GM12878 (cell line): Measurements from ENCODE around the gene TTC4. TPM values are rescaled to one million over a fixed set of nuclear protein-coding genes. Genes with fewer than 3 reads are reported as not detected.

Experiments used
- CBX3 ChIP-seq: fragments of 200-600 bp; sonication (generic); IDR thresholded peaks from 2 replicates; pipeline ENCODE4 v1.6.1; 2016; ENCODE audit warnings: low read depth, borderline replicate concordance
- EGR1 ChIP-seq, 2 experiments: IDR thresholded peaks; 1 replicate in 1 of 2; 2 replicates in 1 of 2; pipeline ENCODE4 v1.6.1; 2011 to 2012; ENCODE audit warnings: low read depth in 2 of 2, low read length in 2 of 2, borderline replicate concordance in 1 of 2, mild to moderate bottlenecking in 1 of 2, moderate library complexity in 1 of 2
- ESRRA ChIP-seq: IDR thresholded peaks from 2 replicates; pipeline ENCODE4 v1.6.1; 2012; ENCODE audit warnings: mild to moderate bottlenecking, low read length, improper control_type of control experiment
- HDGF ChIP-seq: fragments of 450-650 bp; IDR thresholded peaks from 2 replicates; pipeline ENCODE4 v1.6.1; 2016; ENCODE audit warnings: antibody characterized with exemption
- JUND ChIP-seq: IDR thresholded peaks from 2 replicates; pipeline ENCODE4 v1.6.1; 2012; ENCODE audit warnings: low read depth, mild to moderate bottlenecking, low read length, improper control_type of control experiment, moderate library complexity
- MYC ChIP-seq: IDR thresholded peaks from 2 replicates; pipeline ENCODE4 v1.6.1; 2011; ENCODE audit warnings: mild to moderate bottlenecking, low read length, moderate library complexity, inconsistent platforms; ENCODE audit not compliant: insufficient read depth, insufficient replicate concordance, insufficient read length, severe bottlenecking
- NFYA ChIP-seq: IDR thresholded peaks from 2 replicates; pipeline ENCODE4 v1.6.1; 2011; ENCODE audit warnings: low read depth, mild to moderate bottlenecking, low read length, improper control_type of control experiment, borderline replicate concordance
- NR2F1 ChIP-seq: fragments of 450-650 bp; conservative IDR thresholded peaks from 2 replicates; pipeline ENCODE4 v1.6.1; 2017; ENCODE audit warnings: mild to moderate bottlenecking
- SRF ChIP-seq, 2 experiments: IDR thresholded peaks; 2 replicates each; pipeline ENCODE4 v1.6.1; 2011; ENCODE audit warnings: low read depth in 2 of 2, low read length in 2 of 2, mild to moderate bottlenecking in 1 of 2, moderate library complexity in 1 of 2
- polyA plus RNA-seq, 11 experiments: library from polyadenylated mRNA; depleted of rRNA in 4 of 11; unstranded in 6 of 11; stranded (reverse) in 5 of 11; fragments of >200 nt; fragmentation: Nextera tagmentation in 4 of 11; fragmentation: Illumina TruSeq in 1 of 11; extraction: Ambion mirVana in 4 of 11; extraction: Trizol in 1 of 11; gene quantifications; 1 replicate in 1 of 11; 2 replicates in 10 of 11; pipeline versions ENCODE4 v1.2.1 to v1.2.3, GENCODE V29; 2011 to 2016; ENCODE audit warnings: inconsistent platforms in 2 of 11, missing spikeins in 2 of 11, low read depth in 1 of 11
- total RNA-seq, 4 experiments: library from RNA; depleted of rRNA in 3 of 4; stranded (reverse); fragments of >200 nt in 3 of 4; fragmentation: Illumina TruSeq in 1 of 4; extraction: Trizol in 1 of 4; gene quantifications; 2 replicates each; pipeline versions ENCODE4 v1.2.1 to v1.2.3, GENCODE V29; 2013 to 2021
- TF ChIP-seq, protein P1 (sequence below): IDR thresholded peaks from 2 replicates; pipeline ENCODE4 v1.6.1; 2012; ENCODE audit warnings: improper control_type of control experiment, low read depth, low read length; ENCODE audit not compliant: insufficient replicate concordance

TTC4 gene
- total and polyA plus RNA-seq, 10 of the 15 experiments (the other 5 are each of a cell fraction or from before 2014, with no cell fraction given) = 23.4 to 50.5 (median 36.0) TPM

DNA sequence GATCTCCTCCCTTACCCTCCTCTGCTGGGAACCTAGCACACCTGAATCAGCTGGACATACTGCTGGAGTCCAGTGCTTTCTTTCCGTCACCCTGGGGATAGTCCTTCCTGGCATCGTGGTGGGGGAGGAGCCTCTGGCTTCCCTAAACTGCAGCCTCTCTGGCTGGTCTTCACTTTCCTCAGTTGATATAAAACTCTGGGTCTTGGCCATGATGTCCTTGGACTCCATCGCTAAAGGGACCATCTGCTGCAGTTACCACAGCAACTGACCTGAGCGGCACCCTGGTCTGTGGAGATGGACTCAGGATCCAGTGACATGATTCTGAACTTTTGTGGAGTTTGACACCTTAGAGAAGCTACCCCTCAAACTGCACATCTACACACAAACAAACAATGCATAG is 25.9 kb downstream of the TTC4 start (continued):
- TF ChIP-seq, protein P1, sequence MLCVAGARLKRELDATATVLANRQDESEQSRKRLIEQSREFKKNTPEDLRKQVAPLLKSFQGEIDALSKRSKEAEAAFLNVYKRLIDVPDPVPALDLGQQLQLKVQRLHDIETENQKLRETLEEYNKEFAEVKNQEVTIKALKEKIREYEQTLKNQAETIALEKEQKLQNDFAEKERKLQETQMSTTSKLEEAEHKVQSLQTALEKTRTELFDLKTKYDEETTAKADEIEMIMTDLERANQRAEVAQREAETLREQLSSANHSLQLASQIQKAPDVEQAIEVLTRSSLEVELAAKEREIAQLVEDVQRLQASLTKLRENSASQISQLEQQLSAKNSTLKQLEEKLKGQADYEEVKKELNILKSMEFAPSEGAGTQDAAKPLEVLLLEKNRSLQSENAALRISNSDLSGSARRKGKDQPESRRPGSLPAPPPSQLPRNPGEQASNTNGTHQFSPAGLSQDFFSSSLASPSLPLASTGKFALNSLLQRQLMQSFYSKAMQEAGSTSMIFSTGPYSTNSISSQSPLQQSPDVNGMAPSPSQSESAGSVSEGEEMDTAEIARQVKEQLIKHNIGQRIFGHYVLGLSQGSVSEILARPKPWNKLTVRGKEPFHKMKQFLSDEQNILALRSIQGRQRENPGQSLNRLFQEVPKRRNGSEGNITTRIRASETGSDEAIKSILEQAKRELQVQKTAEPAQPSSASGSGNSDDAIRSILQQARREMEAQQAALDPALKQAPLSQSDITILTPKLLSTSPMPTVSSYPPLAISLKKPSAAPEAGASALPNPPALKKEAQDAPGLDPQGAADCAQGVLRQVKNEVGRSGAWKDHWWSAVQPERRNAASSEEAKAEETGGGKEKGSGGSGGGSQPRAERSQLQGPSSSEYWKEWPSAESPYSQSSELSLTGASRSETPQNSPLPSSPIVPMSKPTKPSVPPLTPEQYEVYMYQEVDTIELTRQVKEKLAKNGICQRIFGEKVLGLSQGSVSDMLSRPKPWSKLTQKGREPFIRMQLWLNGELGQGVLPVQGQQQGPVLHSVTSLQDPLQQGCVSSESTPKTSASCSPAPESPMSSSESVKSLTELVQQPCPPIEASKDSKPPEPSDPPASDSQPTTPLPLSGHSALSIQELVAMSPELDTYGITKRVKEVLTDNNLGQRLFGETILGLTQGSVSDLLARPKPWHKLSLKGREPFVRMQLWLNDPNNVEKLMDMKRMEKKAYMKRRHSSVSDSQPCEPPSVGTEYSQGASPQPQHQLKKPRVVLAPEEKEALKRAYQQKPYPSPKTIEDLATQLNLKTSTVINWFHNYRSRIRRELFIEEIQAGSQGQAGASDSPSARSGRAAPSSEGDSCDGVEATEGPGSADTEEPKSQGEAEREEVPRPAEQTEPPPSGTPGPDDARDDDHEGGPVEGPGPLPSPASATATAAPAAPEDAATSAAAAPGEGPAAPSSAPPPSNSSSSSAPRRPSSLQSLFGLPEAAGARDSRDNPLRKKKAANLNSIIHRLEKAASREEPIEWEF = no peak
- TF ChIP-seq NR2F1 (no peak), SRF (IDR thresholded peaks at IDR 0.05; ENCODE audit: low read depth in 2 of 2, low read length in 2 of 2) (no peak), JUND (no peak), MYC (no peak), ESRRA (no peak), HDGF (no peak), CBX3 (no peak), NFYA (no peak), EGR1 (IDR thresholded peaks at IDR 0.05; ENCODE audit: borderline replicate concordance in 1 of 2, low read depth in 2 of 2, low read length in 2 of 2) (no peak)
